Stimulated activated memory B cell treated with anti-CD40 and anti-IgM and Interleukin-4, amounts not matched to agents 10 μg/mL and 1 μg/mL and 100 μg/mL, for 72 hours (primary cell): ENCODE results near the gene DSCAM.
"Not testable (repeated sequence)": the region's sequence is repeated elsewhere in the genome, so short reads cannot be mapped to it uniquely, and the experiment has no call there.

Experiments
- ATAC-seq: fragments of 150-1000 bp; cut with Tn5 transposase; 2 replicates; pipeline ENCODE4 v1.10.0; 2021
- H3K27ac Mint-ChIP-seq: one replicate; pipeline ENCODE4 v1.8.0; 2022; ENCODE audit warnings: mild to moderate bottlenecking, mixed read lengths
- H3K27me3 Mint-ChIP-seq: one replicate; pipeline ENCODE4 v1.8.0; 2022; ENCODE audit warnings: mixed read lengths
- H3K36me3 Mint-ChIP-seq: one replicate; pipeline ENCODE4 v1.8.0; 2022; ENCODE audit warnings: mixed read lengths
- H3K4me1 Mint-ChIP-seq: one replicate; pipeline ENCODE4 v1.8.0; 2022; ENCODE audit warnings: mixed read lengths
- H3K4me3 Mint-ChIP-seq: one replicate; pipeline ENCODE4 v1.8.0; 2022; ENCODE audit warnings: mild to moderate bottlenecking, moderate library complexity, mixed read lengths
- H3K9me3 Mint-ChIP-seq: one replicate; pipeline ENCODE4 v1.8.0; 2022; ENCODE audit warnings: mixed read lengths

DSCAM gene

DNA sequence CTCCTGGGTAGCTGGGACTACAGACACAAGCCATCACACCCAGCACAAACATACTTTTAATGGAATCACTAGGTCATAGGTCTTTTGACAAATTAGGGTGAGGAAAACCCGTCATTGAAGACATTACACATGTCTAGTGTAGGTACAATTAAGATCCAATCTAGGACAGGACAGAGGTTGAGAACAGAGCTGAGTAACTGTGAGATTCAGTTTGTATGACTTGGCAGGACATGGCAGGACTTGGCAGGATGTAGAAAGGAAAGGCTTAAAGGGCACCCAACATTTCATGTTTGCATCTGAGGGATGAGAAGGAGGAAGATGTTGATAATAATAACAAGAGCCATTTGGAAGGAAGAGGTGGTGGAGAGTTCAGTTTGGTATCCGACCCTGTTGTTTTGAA is 496.0 kb downstream of the DSCAM start:
- no peaks in the 10 kb centered on the region for H3K4me1 Mint-ChIP-seq

DNA sequence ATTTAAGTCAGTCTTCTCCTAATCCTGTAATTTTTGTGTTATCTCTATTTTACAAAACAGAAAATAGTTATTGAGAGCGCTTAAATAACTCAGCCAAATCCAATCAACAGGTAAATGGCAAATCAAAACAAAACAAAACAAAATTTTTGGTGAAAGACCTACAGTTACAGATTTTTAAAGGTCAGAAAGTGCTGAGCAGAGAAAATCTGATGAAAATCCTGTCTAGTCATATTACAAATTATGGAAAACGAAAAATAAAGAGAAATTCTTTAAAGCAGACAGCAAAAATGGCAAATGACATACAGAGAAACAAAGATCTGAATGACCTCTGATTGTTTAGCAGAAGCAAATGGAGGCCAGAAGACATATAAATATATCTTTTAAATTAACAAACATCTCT is 497.4 kb downstream of the DSCAM start:
- H3K27me3 Mint-ChIP-seq, result no peaks in the 10 kb centered on the region
- ATAC-seq, result no peak
- no peak overlapping the region for H3K27ac Mint-ChIP-seq
- no peaks in the 10 kb centered on the region for H3K36me3 Mint-ChIP-seq
- peaks cover 5% of the 10 kb centered on the region for H3K9me3 Mint-ChIP-seq
- no peaks in the 10 kb centered on the region for H3K4me1 Mint-ChIP-seq
- H3K4me3 Mint-ChIP-seq, result no peak overlapping the region

More for the DNA sequence above, 496.0 kb downstream of the DSCAM start:
- Mint-ChIP-seq H3K27ac (no peak overlapping the region), H3K27me3 (no peaks in the 10 kb centered on the region), H3K4me3 (no peak overlapping the region), H3K36me3 (no peaks in the 10 kb centered on the region), H3K9me3 (peaks cover 5% of the 10 kb centered on the region)
- no peak for ATAC-seq

DNA sequence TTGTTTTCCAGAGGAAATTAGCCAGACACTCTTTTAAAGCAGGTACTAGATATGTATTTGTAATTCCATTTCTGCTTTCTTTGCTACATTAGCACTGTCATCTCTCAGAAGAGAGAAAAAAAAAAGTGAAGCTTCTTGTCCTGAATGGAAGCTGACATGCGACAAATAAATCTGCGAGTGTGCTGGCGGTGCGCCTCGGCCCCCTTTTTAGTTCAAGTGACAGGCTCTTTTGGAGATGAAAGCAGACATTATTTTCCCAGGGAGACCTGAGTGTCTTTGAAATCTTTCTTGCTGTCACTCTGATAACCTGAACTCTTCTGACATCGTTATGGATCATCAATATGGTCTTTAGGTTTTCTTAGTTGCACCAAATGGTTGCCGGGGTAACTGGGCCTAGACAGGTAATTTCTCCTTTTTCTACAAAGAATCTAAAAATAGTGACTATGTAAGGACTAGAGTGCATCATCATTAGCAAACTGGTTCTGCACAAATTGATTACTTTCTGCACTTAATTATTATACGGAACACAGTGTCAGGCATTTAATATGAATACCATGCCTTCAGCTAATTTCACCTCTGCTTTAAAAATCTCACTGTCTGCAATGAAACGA is 501.1 kb downstream of the DSCAM start:
- no peaks in the 10 kb centered on the region for H3K4me1 Mint-ChIP-seq
- no peaks in the 10 kb centered on the region for H3K36me3 Mint-ChIP-seq
- no peak overlapping the region for H3K4me3 Mint-ChIP-seq
- ATAC-seq, result no peak
- no peaks in the 10 kb centered on the region for H3K27me3 Mint-ChIP-seq
- no peaks in the 10 kb centered on the region for H3K9me3 Mint-ChIP-seq
- H3K27ac Mint-ChIP-seq, result no peak overlapping the region

DNA sequence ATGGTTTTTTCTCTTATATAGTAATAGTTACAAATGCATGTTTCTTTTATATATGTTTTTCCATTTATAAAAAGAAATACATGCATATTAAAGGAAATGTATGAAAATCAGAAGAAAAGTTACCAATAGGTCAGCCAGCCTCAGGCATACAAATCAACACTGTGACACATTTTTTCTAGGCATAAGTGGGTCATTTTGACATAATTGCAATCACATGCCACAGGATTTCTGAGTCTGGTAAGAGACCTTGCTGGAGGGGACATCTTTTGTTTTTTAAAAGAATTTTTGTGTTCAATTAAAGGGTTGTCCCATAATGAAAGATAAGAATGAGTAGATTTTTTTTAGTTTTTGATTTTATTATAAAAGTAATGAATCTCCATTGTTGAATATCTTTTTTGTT is 506.6 kb downstream of the DSCAM start:
- no peaks in the 10 kb centered on the region for H3K36me3 Mint-ChIP-seq
- no peaks in the 10 kb centered on the region for H3K27me3 Mint-ChIP-seq
- ATAC-seq, result no peak
- no peaks in the 10 kb centered on the region for H3K9me3 Mint-ChIP-seq
- H3K4me3 Mint-ChIP-seq, result no peak overlapping the region
- H3K4me1 Mint-ChIP-seq, result no peaks in the 10 kb centered on the region
- no peak overlapping the region for H3K27ac Mint-ChIP-seq

DNA sequence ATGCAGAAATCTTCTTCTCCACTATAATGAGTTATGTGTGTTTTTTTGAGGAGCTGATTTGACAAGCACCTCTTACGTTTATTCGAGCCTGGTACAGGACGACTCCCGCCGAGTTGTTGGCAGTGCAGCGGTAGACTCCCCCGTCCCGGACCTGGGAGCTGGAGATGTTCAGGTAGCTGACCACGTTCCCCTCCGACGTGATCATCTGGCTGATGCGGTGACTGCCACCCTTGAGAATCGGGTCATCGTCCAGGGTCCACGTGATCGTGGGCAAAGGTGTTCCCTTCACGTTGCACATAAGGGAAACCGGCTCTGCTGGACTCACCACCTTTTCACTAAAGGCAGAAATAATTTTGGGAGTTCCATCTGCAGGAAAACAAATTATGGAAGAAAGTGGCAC is 507.9 kb downstream of the DSCAM start:
- ATAC-seq, result no peak
- Mint-ChIP-seq H3K4me1 (no peaks in the 10 kb centered on the region), H3K27me3 (no peaks in the 10 kb centered on the region), H3K9me3 (no peaks in the 10 kb centered on the region), H3K36me3 (no peaks in the 10 kb centered on the region), H3K4me3 (no peak overlapping the region), H3K27ac (no peak overlapping the region)

DNA sequence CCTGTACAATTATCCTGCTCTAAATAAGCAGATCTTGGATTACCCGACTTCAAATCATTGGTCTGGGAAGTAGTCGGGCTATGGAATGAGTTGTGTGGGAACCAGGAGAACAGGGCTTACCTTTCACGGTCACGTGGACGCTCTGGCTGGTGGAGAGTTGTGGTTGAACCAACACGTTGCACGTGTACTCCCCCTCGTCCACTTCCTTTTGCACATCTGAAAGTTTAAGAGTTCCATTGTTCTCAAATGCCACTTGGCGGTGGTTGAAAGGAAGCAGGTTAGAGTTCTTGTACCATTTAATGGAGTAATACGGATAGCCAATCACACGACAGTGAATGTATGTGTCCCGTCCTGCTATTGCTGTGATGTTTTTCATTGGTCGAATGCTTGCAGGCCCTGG is 509.0 kb downstream of the DSCAM start:
- Mint-ChIP-seq H3K9me3 (no peaks in the 10 kb centered on the region), H3K36me3 (no peaks in the 10 kb centered on the region), H3K27ac (no peak overlapping the region), H3K4me1 (no peaks in the 10 kb centered on the region), H3K4me3 (no peak overlapping the region), H3K27me3 (no peaks in the 10 kb centered on the region)
- no peak for ATAC-seq

DNA sequence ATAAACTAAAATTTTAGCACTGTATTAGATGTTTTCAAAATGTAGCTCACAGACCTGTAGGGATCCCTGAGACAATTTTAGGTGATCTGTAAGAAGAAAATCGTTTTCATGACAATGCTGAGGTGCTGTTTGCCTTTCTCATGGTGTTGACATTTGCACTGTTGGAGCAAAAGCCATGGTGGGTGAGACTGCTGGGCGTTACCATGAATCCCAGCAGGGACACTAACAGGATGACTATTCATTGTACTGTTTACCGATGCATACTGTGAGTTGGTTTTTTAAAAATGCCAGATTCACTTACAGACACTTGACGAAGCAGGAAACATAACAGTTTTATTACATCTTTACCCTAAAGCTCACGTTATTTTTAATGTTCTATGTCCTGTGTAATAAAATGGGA is 511.3 kb downstream of the DSCAM start:
- H3K36me3 Mint-ChIP-seq, result no peaks in the 10 kb centered on the region
- H3K4me3 Mint-ChIP-seq, result no peak overlapping the region
- no peaks in the 10 kb centered on the region for H3K27me3 Mint-ChIP-seq
- no peak overlapping the region for H3K27ac Mint-ChIP-seq
- H3K9me3 Mint-ChIP-seq, result no peaks in the 10 kb centered on the region
- H3K4me1 Mint-ChIP-seq, result no peaks in the 10 kb centered on the region
- no peak for ATAC-seq

DNA sequence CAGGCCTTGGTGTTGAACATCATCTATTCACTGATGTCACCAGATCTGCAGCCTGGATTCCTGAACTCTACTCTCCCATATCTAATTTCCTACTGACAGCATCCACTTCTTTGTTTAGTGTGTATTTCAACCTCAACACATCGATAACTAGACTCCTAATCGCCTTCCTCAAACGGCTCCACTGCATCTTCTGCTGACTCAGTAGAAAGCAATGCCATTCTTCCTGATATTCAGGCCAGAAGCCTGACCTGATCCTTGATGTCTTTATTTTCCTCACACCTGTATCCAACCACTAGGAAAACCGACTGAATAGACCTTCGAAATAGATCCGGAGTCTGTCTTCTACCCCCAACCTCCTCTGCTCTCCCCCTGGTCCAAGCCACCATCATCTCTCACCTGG is 512.8 kb downstream of the DSCAM start:
- Mint-ChIP-seq H3K4me1 (no peaks in the 10 kb centered on the region), H3K9me3 (no peaks in the 10 kb centered on the region), H3K27ac (no peak overlapping the region), H3K36me3 (no peaks in the 10 kb centered on the region), H3K4me3 (no peak overlapping the region), H3K27me3 (no peaks in the 10 kb centered on the region)
- no peak for ATAC-seq

DNA sequence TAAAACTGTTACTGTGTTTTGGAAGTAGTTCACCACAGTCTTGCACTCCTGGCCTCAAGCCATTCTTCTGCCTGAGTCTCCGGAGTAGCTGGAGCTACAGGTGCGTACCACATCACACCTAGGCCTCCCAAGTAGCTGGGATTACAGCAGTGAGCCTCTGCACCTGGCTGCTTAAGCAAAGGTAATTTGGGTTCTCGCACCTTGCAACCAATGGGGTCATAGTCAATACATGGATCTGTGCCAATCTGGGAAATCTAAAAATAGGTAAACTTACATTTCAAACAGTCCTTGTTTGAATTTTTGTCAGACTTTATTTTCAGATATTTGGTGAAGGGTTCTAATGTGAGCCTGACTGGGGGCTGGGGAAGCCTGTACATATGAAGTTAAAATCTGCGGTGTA is 513.2 kb downstream of the DSCAM start:
- no peaks in the 10 kb centered on the region for H3K27me3 Mint-ChIP-seq
- H3K4me3 Mint-ChIP-seq, result no peak overlapping the region
- ATAC-seq, result no peak
- H3K4me1 Mint-ChIP-seq, result no peaks in the 10 kb centered on the region
- H3K27ac Mint-ChIP-seq, result no peak overlapping the region
- no peaks in the 10 kb centered on the region for H3K36me3 Mint-ChIP-seq
- H3K9me3 Mint-ChIP-seq, result no peaks in the 10 kb centered on the region

DNA sequence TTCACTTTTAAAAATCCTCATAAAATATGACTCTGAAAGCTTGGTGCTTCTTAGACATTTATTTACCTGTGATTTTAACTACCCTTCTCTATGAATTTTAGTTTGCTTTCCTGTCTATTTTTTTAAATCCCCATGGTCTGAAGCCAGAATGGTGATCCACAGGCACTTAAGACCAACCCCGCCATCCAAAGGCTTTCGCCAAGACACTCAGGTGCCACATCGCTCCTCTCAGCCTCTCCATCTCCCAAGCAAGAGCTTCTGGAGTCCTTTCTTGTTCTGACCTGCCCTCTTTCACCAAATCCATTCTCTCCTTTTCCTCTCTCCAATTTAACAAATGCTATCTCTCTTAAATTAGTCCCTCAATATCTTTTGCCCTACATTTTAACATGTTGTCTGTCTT is 515.2 kb downstream of the DSCAM start:
- no peaks in the 10 kb centered on the region for H3K27me3 Mint-ChIP-seq
- H3K9me3 Mint-ChIP-seq, result no peaks in the 10 kb centered on the region
- no peak overlapping the region for H3K4me3 Mint-ChIP-seq
- no peaks in the 10 kb centered on the region for H3K36me3 Mint-ChIP-seq
- H3K27ac Mint-ChIP-seq, result no peak overlapping the region
- no peak for ATAC-seq
- H3K4me1 Mint-ChIP-seq, result no peaks in the 10 kb centered on the region

DNA sequence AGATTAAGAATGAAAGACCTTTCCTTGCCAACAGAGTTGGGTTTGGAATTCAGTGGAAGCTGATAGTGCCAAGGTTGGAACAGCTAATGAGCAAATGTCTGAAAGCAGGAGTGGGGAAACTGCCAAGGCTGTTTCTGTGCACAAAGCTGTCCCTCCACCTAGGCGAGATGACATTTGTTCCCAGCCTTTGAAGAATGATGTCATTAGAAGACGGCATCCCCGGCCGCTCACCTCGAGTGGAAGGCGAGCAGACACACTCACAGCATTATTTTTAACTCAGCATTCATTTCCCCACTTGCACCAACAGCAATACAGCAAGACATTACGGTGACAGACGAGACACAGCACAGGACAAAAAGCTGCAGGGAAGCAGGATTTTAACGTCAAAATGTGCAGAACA is 515.8 kb downstream of the DSCAM start:
- H3K4me1 Mint-ChIP-seq, result no peaks in the 10 kb centered on the region
- H3K27me3 Mint-ChIP-seq, result no peaks in the 10 kb centered on the region
- H3K36me3 Mint-ChIP-seq, result no peaks in the 10 kb centered on the region
- ATAC-seq, result no peak
- no peak overlapping the region for H3K27ac Mint-ChIP-seq
- no peak overlapping the region for H3K4me3 Mint-ChIP-seq
- H3K9me3 Mint-ChIP-seq, result peaks cover 4% of the 10 kb centered on the region

DNA sequence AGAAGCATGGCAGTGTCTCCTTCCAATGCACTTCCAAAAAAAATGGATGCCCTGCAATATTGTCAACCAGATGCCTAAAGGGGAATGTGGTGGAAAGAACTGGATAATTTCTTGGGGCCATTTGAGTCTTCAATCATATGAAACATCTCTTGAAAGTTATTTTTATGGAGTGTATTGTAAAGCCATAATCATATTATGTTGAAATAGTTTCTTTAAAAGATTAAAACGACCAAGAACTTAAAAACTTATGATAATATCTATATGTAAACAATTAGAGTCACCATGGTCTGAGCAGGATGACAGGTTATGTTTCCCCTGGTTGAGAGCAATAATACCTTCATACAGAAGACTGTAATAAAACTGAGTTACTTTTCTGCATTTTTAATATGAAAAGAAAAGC is 522.6 kb downstream of the DSCAM start:
- Mint-ChIP-seq H3K9me3 (peaks cover 8% of the 10 kb centered on the region), H3K27ac (no peak overlapping the region), H3K4me1 (no peaks in the 10 kb centered on the region), H3K27me3 (no peaks in the 10 kb centered on the region), H3K36me3 (no peaks in the 10 kb centered on the region), H3K4me3 (no peak overlapping the region)
- no peak for ATAC-seq

DNA sequence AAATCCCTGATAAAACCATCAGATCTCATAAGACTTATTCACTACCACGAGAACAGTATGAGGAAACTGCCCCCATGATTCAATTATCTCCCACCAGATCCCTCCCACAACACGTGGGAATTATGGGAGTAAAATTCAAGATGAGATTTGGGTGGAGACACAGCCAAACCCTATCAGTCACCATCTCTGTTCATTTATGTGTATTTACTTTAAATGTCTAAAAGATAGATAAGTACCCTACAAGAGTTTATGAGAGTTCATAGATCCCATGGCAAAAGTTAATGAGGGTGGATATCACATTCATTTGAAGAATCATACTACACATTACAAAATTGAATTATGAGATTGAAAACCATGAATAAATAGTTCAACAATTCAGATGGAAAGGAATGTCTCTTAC is 526.2 kb downstream of the DSCAM start:
- not testable (repeated sequence) for H3K4me1 Mint-ChIP-seq, H3K36me3 Mint-ChIP-seq, H3K4me3 Mint-ChIP-seq, H3K9me3 Mint-ChIP-seq, H3K27ac Mint-ChIP-seq, H3K27me3 Mint-ChIP-seq, ATAC-seq

DNA sequence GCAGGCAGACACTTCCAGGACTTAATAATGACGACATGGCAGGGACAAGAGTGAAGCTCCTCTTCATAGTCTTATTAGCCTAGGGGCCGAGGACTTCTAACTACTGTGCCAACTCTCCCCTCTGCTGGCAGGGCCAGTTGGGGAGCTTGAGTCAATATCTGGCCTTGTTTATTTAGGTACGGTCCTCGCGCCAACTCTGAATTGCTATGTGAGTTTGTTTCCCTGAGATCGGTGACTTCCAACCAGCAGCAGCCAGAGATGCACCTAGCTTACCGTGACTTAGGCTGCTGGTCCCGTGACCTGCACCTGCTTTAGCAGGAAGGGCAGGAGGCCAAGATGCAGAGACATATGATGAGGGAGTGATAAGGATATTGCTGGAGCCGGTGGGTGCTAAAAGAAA is 528.6 kb downstream of the DSCAM start:
- ATAC-seq, result no peak
- Mint-ChIP-seq H3K36me3 (no peaks in the 10 kb centered on the region), H3K9me3 (peaks cover 5% of the 10 kb centered on the region), H3K27me3 (no peaks in the 10 kb centered on the region), H3K4me3 (no peak overlapping the region), H3K27ac (no peak overlapping the region), H3K4me1 (no peaks in the 10 kb centered on the region)

DNA sequence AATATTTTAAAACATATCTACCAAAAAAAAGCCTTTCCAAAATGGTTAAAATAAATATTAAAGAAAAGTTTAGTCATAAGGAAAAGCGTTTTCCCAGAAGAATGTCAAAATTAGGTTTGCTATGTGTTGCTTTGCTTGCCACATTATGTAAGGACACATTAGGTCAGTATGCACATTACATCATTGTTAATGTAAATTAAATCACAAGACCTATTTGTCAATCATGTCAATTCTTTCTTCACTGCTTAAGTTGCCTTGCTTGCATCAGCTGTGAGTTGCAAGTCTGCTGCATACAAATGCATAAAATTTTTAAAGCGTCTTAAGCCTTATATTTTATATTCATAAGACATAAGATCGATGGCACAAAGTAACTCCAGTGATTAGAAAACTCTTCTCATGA is 530.9 kb downstream of the DSCAM start:
- no peaks in the 10 kb centered on the region for H3K4me1 Mint-ChIP-seq
- no peaks in the 10 kb centered on the region for H3K27me3 Mint-ChIP-seq
- no peaks in the 10 kb centered on the region for H3K9me3 Mint-ChIP-seq
- no peaks in the 10 kb centered on the region for H3K36me3 Mint-ChIP-seq
- no peak for ATAC-seq
- H3K27ac Mint-ChIP-seq, result no peak overlapping the region
- H3K4me3 Mint-ChIP-seq, result no peak overlapping the region

DNA sequence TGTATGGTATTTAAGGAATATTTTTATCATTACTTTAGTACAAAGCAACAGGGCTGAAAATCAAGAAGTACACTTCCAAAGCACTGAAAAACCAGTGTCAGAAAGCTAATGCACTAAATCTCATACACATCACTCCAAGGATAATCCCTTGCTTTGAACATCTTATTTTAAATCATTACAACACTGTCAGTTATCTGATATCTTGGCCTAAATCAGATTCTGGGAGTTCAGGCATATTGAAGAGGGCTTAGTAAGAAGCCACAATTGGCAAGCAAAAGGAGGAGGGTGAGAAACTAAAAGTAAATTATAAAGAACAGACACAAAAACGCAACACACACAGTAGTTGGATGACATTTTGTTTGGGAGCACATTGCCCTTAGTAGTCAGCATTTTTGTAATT is 531.3 kb downstream of the DSCAM start:
- Mint-ChIP-seq H3K4me1 (no peaks in the 10 kb centered on the region), H3K27ac (no peak overlapping the region), H3K27me3 (no peaks in the 10 kb centered on the region), H3K36me3 (no peaks in the 10 kb centered on the region), H3K9me3 (no peaks in the 10 kb centered on the region), H3K4me3 (no peak overlapping the region)
- no peak for ATAC-seq

DNA sequence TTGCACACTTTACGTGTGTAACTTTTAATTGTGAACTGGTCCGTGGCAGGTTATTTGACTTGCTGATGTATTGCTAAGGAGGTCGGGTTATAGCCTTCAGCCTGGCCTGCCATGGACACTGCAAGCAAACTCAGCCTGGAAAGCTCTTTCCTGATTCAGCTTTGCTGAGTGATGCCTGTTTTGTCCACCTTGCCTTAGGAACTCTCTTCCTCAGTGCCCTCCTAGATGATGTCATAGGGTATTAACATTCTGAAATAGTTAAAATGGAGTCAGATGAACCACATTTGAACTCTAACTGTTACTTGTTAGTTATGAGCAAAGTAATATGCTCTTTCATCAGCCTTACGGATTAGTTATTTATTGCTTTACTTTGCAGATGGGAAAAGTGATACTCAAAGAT is 533.7 kb downstream of the DSCAM start:
- H3K4me3 Mint-ChIP-seq, result no peak overlapping the region
- ATAC-seq, result no peak
- no peaks in the 10 kb centered on the region for H3K27me3 Mint-ChIP-seq

More for the DNA sequence above, 533.7 kb downstream of the DSCAM start:
- H3K27ac Mint-ChIP-seq, result no peak overlapping the region
- H3K36me3 Mint-ChIP-seq, result no peaks in the 10 kb centered on the region
- H3K9me3 Mint-ChIP-seq, result no peaks in the 10 kb centered on the region
- no peaks in the 10 kb centered on the region for H3K4me1 Mint-ChIP-seq
